ENCODE measurements around the gene ELMO2.

Gene ELMO2

GRCh38 chr20:46363874-46364669 is 42.3 kb downstream of the ELMO2 start:
- no peak for TF ChIP-seq CTCF (conservative IDR thresholded peaks at IDR 0.05; ENCODE audit: low read depth)
- peak; percentile 97 for DNase-seq (ENCODE audit: low spot score)
- POLR2A ChIA-PET (ENCODE audit: low non-redundant PET) = interaction anchor here (0.5 to 1.6 kb wide), 6 partner anchors 14 to 1675 kb away, joined by 3 to 6 read pairs (median 3); no protein-coding TSS in a partner anchor
- CTCF ChIA-PET = interaction anchor here (0.5 to 1.1 kb wide), 6 partner anchors 15 to 243 kb away, joined by 3 read pairs; no protein-coding TSS in a partner anchor
- peak overlapping the region; percentile 90 for H3K27ac ChIP-seq

GRCh38 chr20:46362921-46363867 is 43.2 kb downstream of the ELMO2 start:
- H3K27ac ChIP-seq = peak overlapping the region; percentile 90
- POLR2A ChIA-PET (ENCODE audit: low non-redundant PET) = interaction anchor here (0.5 to 0.6 kb wide), 3 partner anchors 15 to 1674 kb away, joined by 3 to 4 read pairs (median 3); no protein-coding TSS in a partner anchor
- CTCF ChIA-PET = interaction anchor here (0.9 to 1.0 kb wide), 2 partner anchors 14 to 49 kb away, joined by 3 read pairs; no protein-coding TSS in a partner anchor

GRCh38 chr20:46361811-46362210 is 44.6 kb downstream of the ELMO2 start:
- CTCF ChIA-PET = interaction anchor here (0.9 to 1.0 kb wide), 2 partner anchors 13 to 21 kb away, joined by 4 read pairs; no protein-coding TSS in a partner anchor
- POLR2A ChIA-PET (ENCODE audit: low non-redundant PET) = no interaction called here

More at GRCh38 chr20:46362921-46363867, 43.2 kb downstream of the ELMO2 start:
- TF ChIP-seq CTCF (conservative IDR thresholded peaks at IDR 0.05; ENCODE audit: low read depth) = no peak
- DNase-seq (ENCODE audit: low spot score) = no peak

GRCh38 chr20:46361381-46361780 is 45.0 kb downstream of the ELMO2 start:
- H3K27ac ChIP-seq = 0 out of 2 replicates have a peak overlapping the region, but pooled peaks have one; percentile 0
- TF ChIP-seq CTCF (conservative IDR thresholded peaks at IDR 0.05; ENCODE audit: low read depth) = no peak
- no peak for DNase-seq (ENCODE audit: low spot score)
- ChIA-PET POLR2A (ENCODE audit: low non-redundant PET) (no interaction called here), CTCF (interaction anchor here (0.9 to 1.0 kb wide), 2 partner anchors 12 to 22 kb away, joined by 4 read pairs; no protein-coding TSS in a partner anchor)

More at GRCh38 chr20:46361811-46362210, 44.6 kb downstream of the ELMO2 start:
- 0 out of 2 replicates have a peak overlapping the region, but pooled peaks have one; percentile 0 for H3K27ac ChIP-seq
- DNase-seq (ENCODE audit: low spot score) = no peak
- TF ChIP-seq CTCF (conservative IDR thresholded peaks at IDR 0.05; ENCODE audit: low read depth) = no peak

GRCh38 chr20:46359233-46359751 is 47.1 kb downstream of the ELMO2 start:
- DNase-seq (ENCODE audit: low spot score) = no peak
- ChIA-PET POLR2A (ENCODE audit: low non-redundant PET) (interaction anchor here (0.9 kb wide), 1 partner anchor 48 kb away, joined by 11 read pairs; the partner anchor contains the start of gene ELMO2), CTCF (interaction anchor here (0.5 to 2.4 kb wide), 7 partner anchors 10 to 820 kb away, joined by 3 to 13 read pairs (median 4); partner anchors contain the start of gene WFDC6)
- no peak for TF ChIP-seq CTCF (conservative IDR thresholded peaks at IDR 0.05; ENCODE audit: low read depth)
- peak overlapping the region; percentile 18 for H3K27ac ChIP-seq

Data from RWPE1 (cell line).